CD14-positive monocyte (primary cell): Measurements from ENCODE around the gene SIGLEC8. TPM values are rescaled to one million over a fixed set of nuclear protein-coding genes. Genes with fewer than 3 reads are reported as not detected.

Experiments used
- DNase-seq, 3 donors: peaks; one replicate each; pipeline ENCODE4 v3.0.0-alpha.2; 2011 to 2022
- H2AFZ ChIP-seq: 2 replicates; pipeline ENCODE4 v1.6.0; 2012; ENCODE audit warnings: mild to moderate bottlenecking, low read depth, low read length, inconsistent platforms; ENCODE audit not compliant: insufficient read depth, poor library complexity, severe bottlenecking
- H3K27ac ChIP-seq, 2 donors: 1 replicate in 1 of 2; 2 replicates in 1 of 2; pipeline ENCODE4 v1.5.1; 2012 to 2013; ENCODE audit warnings: low read length in 2 of 2, control low read depth in 1 of 2, inconsistent platforms in 1 of 2, low read depth in 1 of 2, mild to moderate bottlenecking in 1 of 2
- H3K27me3 ChIP-seq, 2 donors: one replicate each; pipeline versions ENCODE4 v1.6.0 to v1.6.1; 2011 to 2013; ENCODE audit warnings: low read length in 2 of 2; ENCODE audit not compliant: control insufficient read depth in 2 of 2, insufficient read depth in 2 of 2
- H3K36me3 ChIP-seq, 2 donors: replicated peaks in 1 of 2; 1 replicate in 1 of 2; 2 replicates in 1 of 2; pipeline versions ENCODE4 v1.5.1 to v1.6.1; 2012 to 2013; ENCODE audit warnings: low read length in 2 of 2, control low read depth in 1 of 2, inconsistent platforms in 1 of 2, mild to moderate bottlenecking in 1 of 2; ENCODE audit not compliant: insufficient read depth in 2 of 2, control insufficient read depth in 1 of 2
- H3K4me1 ChIP-seq, 2 donors: 1 replicate in 1 of 2; 2 replicates in 1 of 2; pipeline versions ENCODE4 v1.5.1 to v1.6.1; 2012 to 2013; ENCODE audit warnings: low read length in 2 of 2, control low read depth in 1 of 2, inconsistent platforms in 1 of 2, mild to moderate bottlenecking in 1 of 2, moderate library complexity in 1 of 2; ENCODE audit not compliant: insufficient read depth in 2 of 2, control insufficient read depth in 1 of 2
- H3K4me2 ChIP-seq: replicated peaks from 2 replicates; pipeline ENCODE3; 2012; ENCODE audit warnings: low read length, moderate library complexity, mild to moderate bottlenecking; ENCODE audit not compliant: poor library complexity, severe bottlenecking; ENCODE audit errors: extremely low read depth
- H3K4me3 ChIP-seq, 3 experiments: fragments of 200-600 bp in 1 of 3; sonication (generic) in 1 of 3; replicated peaks in 1 of 3; 1 replicate in 2 of 3; 2 replicates in 1 of 3; pipeline ENCODE4 v1.5.1; 2011 to 2013; ENCODE audit warnings: low read length in 3 of 3, mild to moderate bottlenecking in 3 of 3, control low read depth in 2 of 3, low read depth in 2 of 3, inconsistent platforms in 1 of 3, moderate library complexity in 1 of 3
- H3K79me2 ChIP-seq: 2 replicates; pipeline ENCODE4 v1.6.0; 2012; ENCODE audit warnings: mild to moderate bottlenecking, control low read depth, inconsistent platforms, low read length, moderate library complexity; ENCODE audit not compliant: insufficient read depth
- H3K9ac ChIP-seq: 2 replicates; pipeline ENCODE4 v1.6.0; 2017; ENCODE audit warnings: low read length, mild to moderate bottlenecking; ENCODE audit not compliant: insufficient read depth, poor library complexity, severe bottlenecking
- H3K9me3 ChIP-seq, 2 donors: replicated peaks in 1 of 2; 1 replicate in 1 of 2; 2 replicates in 1 of 2; pipeline versions ENCODE4 v1.5.1 to v1.6.1; 2012 to 2013; ENCODE audit warnings: low read length in 2 of 2, control low read depth in 1 of 2; ENCODE audit not compliant: control insufficient read depth in 1 of 2, insufficient read depth in 1 of 2
- H4K20me1 ChIP-seq: 2 replicates; pipeline ENCODE4 v1.6.0; 2012; ENCODE audit warnings: mild to moderate bottlenecking, low read length, control low read depth, moderate library complexity; ENCODE audit not compliant: insufficient read depth
- H3K27ac Mint-ChIP-seq, 7 donors: one replicate each; pipeline ENCODE4 v1.8.0; 2020; ENCODE audit warnings: mild to moderate bottlenecking in 7 of 7, mixed read lengths in 7 of 7, moderate library complexity in 6 of 7, inconsistent platforms in 2 of 7
- H3K27me3 Mint-ChIP-seq, 3 donors: one replicate each; pipeline ENCODE4 v1.8.0; 2021 to 2022; ENCODE audit warnings: low read depth in 3 of 3, mild to moderate bottlenecking in 3 of 3, mixed read lengths in 3 of 3, moderate library complexity in 3 of 3, inconsistent platforms in 1 of 3
- H3K36me3 Mint-ChIP-seq, 2 donors: one replicate each; pipeline ENCODE4 v1.8.0; 2020; ENCODE audit warnings: mixed read lengths in 2 of 2, inconsistent platforms in 1 of 2, mild to moderate bottlenecking in 1 of 2
- H3K4me1 Mint-ChIP-seq: one replicate; pipeline ENCODE4 v1.8.0; 2020; ENCODE audit warnings: mild to moderate bottlenecking, mixed read lengths
- H3K4me3 Mint-ChIP-seq, 2 donors: one replicate each; pipeline ENCODE4 v1.8.0; 2020; ENCODE audit warnings: mild to moderate bottlenecking in 2 of 2, mixed read lengths in 2 of 2, moderate library complexity in 1 of 2
- H3K9me3 Mint-ChIP-seq, 7 donors: one replicate each; pipeline ENCODE4 v1.8.0; 2020 to 2022; ENCODE audit warnings: mixed read lengths in 7 of 7, mild to moderate bottlenecking in 6 of 7, moderate library complexity in 6 of 7, inconsistent platforms in 2 of 7
- CTCF ChIP-seq: fragments of 200-600 bp; IDR thresholded peaks from one replicate; pipeline ENCODE4 v1.8.0; 2022; ENCODE audit warnings: antibody characterized with exemption, mild to moderate bottlenecking
- WGBS: methylation state at CpG from one replicate; pipeline ENCODE4 v1.1.5; 2013; ENCODE audit warnings: missing lambda C conversion rate; ENCODE audit not compliant: insufficient coverage; 5-methylcytosine and 5-hydroxymethylcytosine counted together
- intact Hi-C, 2 donors: fragments of 100-400 bp; cut with micrococcal nuclease; formaldehyde crosslinking; loops; one replicate each; pipeline versions ENCODE4 v1.15.0 to v1.15.1; 2023
- polyA plus RNA-seq, 3 donors: library from polyadenylated mRNA; depleted of rRNA in 1 of 3; unstranded in 2 of 3; stranded (reverse) in 1 of 3; fragments of 300-500 nt in 2 of 3; fragments of >200 nt in 1 of 3; fragmentation: Illumina TruSeq in 2 of 3; gene quantifications; 1 replicate in 2 of 3; 2 replicates in 1 of 3; pipeline ENCODE4 v1.2.3, GENCODE V29; 2012 to 2021

The SIGLEC8 gene
- polyA plus RNA-seq, 3 donors = not detected

DNA sequence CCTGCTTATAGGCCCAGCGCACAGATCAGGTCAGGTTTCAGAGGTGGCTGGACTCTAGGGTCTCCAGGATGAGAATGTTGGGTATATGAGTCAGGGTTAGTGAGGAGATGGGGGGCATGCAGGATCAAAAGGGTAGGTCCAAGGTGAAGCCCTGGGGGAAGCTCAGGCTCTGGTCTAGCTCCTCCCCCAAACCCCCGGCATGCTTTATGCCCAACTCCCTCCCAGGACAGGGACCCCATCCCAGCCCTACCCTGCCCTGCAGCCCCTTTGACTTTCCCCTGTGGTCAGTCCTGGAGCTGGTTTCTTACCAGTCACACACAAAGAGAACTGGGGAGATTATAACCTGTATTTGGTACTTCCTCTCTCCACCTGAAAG lies 10.3 kb upstream of the SIGLEC8 start:
- no peaks in the 10 kb centered on the region for H3K36me3 ChIP-seq
- peaks cover 7 to 29% (median 16%) of the 10 kb centered on the region in 3 donors for H3K27me3 Mint-ChIP-seq
- H3K27me3 ChIP-seq = no peaks in the 10 kb centered on the region
- no peak overlapping the region for H3K9ac ChIP-seq
- no peaks in the 10 kb centered on the region for H3K79me2 ChIP-seq
- no peak overlapping the region for H3K27ac Mint-ChIP-seq
- H3K27ac ChIP-seq = no peak overlapping the region
- H3K9me3 Mint-ChIP-seq = peaks cover 0 to 2% (median 0%) of the 10 kb centered on the region in 7 donors
- peaks cover 10 to 28% of the 10 kb centered on the region in 2 donors for H3K4me1 ChIP-seq
- H3K9me3 ChIP-seq = no peaks in the 10 kb centered on the region
- H3K4me2 ChIP-seq = no peak overlapping the region
- H3K4me3 Mint-ChIP-seq = no peak overlapping the region
- no peak overlapping the region for H3K4me3 ChIP-seq
- no peak overlapping the region for H2AFZ ChIP-seq
- peaks cover 0 to 4% of the 10 kb centered on the region in 2 donors for H3K36me3 Mint-ChIP-seq
- intact Hi-C loops = loop anchor here in 1 of 2 donors (10.0 kb wide), 1 partner anchor 366 kb away; no protein-coding TSS in a partner anchor
- no peak for TF ChIP-seq CTCF
- 100% methylated on average over 2 of the region's 2 CpGs for WGBS
- H4K20me1 ChIP-seq = no peaks in the 10 kb centered on the region
- DNase-seq = no peak
- peaks cover 40% of the 10 kb centered on the region for H3K4me1 Mint-ChIP-seq

- no peak for DNase-seq
- intact Hi-C loops = loop anchor here in 1 of 2 donors (10.0 kb wide), 1 partner anchor 367 kb away; no protein-coding TSS in a partner anchor
- H3K4me3 ChIP-seq = no peak overlapping the region
- H3K4me1 ChIP-seq = peaks cover 16 to 33% of the 10 kb centered on the region in 2 donors
- H3K27ac ChIP-seq = no peak overlapping the region
- no peaks in the 10 kb centered on the region for H3K79me2 ChIP-seq
- no peak overlapping the region for H3K4me3 Mint-ChIP-seq
- H3K9me3 ChIP-seq = no peaks in the 10 kb centered on the region
- no peak for TF ChIP-seq CTCF
- H3K36me3 ChIP-seq = no peaks in the 10 kb centered on the region
- no peak overlapping the region for H2AFZ ChIP-seq
- peaks cover 0 to 2% (median 0%) of the 10 kb centered on the region in 7 donors for H3K9me3 Mint-ChIP-seq
- H3K27ac Mint-ChIP-seq = no peak overlapping the region
- peaks cover 45% of the 10 kb centered on the region for H3K4me1 Mint-ChIP-seq
- H4K20me1 ChIP-seq = no peaks in the 10 kb centered on the region
- H3K36me3 Mint-ChIP-seq = peaks cover 0 to 4% of the 10 kb centered on the region in 2 donors
- no peak overlapping the region for H3K9ac ChIP-seq
- H3K27me3 Mint-ChIP-seq = peaks cover 5 to 31% (median 16%) of the 10 kb centered on the region in 3 donors
- no peaks in the 10 kb centered on the region for H3K27me3 ChIP-seq
- no peak overlapping the region for H3K4me2 ChIP-seq
- 80% methylated on average over 1 of the region's 4 CpGs for WGBS
These were observed 9.8 kb upstream of the SIGLEC8 start for GRCh38 chr19:51467864-51468544.
